Measurements from ENCODE around the gene IFNA7.
A peak's percentile ranks its signal among the peaks of the same experiment; 100 is the strongest.

Gene IFNA7

DNA sequence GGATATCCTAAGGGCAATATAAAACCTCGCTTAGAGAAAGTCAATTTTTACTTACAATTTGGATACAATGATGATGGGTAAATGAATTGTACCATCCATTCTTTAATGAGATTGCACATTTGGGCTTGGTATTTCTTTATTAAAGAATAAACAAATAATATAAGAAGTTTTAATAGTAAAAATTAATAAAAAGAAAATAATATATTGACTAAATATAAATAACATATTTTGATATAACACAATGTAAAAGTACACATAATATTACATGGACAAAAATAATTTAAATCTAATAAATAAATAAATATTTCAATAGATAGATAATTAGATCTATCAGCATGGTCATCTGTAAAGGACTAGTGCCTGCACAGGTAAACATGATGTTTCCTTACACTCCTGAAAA is 36.5 kb downstream of the IFNA7 start:
- DNase-seq (ENCODE audit: low read depth): no peak
- no peak overlapping the region for H3K4me3 ChIP-seq (ENCODE audit: low read length)
- TF ChIP-seq, protein P1, sequence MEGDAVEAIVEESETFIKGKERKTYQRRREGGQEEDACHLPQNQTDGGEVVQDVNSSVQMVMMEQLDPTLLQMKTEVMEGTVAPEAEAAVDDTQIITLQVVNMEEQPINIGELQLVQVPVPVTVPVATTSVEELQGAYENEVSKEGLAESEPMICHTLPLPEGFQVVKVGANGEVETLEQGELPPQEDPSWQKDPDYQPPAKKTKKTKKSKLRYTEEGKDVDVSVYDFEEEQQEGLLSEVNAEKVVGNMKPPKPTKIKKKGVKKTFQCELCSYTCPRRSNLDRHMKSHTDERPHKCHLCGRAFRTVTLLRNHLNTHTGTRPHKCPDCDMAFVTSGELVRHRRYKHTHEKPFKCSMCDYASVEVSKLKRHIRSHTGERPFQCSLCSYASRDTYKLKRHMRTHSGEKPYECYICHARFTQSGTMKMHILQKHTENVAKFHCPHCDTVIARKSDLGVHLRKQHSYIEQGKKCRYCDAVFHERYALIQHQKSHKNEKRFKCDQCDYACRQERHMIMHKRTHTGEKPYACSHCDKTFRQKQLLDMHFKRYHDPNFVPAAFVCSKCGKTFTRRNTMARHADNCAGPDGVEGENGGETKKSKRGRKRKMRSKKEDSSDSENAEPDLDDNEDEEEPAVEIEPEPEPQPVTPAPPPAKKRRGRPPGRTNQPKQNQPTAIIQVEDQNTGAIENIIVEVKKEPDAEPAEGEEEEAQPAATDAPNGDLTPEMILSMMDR (conservative IDR thresholded peaks at IDR 0.05; ENCODE audit: low read depth, low read length): no peak

DNA sequence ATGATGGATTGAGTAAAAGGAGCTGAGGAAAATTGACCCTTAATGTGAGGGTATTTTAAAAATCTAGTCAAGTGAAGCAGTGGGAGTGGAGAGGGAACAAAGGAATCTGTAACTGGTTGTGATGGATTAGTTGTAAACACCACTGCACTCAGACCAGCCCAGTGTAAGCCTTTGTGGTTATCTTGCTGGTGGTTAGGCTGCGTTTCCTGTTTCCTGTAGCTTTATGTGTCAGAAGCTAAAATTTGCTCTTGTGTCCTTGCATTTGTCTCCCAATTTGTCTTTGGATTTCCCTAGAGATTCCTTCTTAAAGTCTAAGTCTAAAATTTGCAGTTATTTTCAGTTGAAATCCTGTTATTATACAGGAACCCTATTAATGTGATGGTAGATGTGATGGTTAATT is 41.8 kb downstream of the IFNA7 start:
- TF ChIP-seq, protein P1 (conservative IDR thresholded peaks at IDR 0.05; ENCODE audit: low read depth, low read length): no peak
- no peak overlapping the region for H3K4me3 ChIP-seq (ENCODE audit: low read length)
- DNase-seq (ENCODE audit: low read depth): no peak

DNA sequence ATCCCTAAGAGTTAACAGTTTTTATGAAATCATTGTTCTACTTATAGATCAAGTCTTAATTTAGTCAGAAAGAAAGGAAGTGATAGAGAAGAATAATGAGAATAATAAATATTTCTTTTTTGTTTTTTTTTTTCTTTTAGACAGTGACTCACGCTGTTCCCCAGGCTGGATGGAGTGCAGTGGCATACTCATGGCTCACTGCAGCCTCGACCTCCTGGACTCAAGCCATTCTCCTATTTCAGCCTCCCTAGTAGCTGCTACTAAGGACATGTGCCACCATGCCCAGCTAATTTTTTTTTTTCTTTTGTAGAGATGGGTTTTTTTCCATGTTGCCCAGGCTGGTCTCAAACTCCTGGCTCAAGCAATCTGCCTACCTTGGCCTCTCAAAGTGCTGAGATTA is 46.5 kb downstream of the IFNA7 start:
- H3K4me3 ChIP-seq (ENCODE audit: low read length): no peak overlapping the region
- TF ChIP-seq, protein P1 (conservative IDR thresholded peaks at IDR 0.05; ENCODE audit: low read depth, low read length): no peak
- DNase-seq (ENCODE audit: low read depth): no peak

DNA sequence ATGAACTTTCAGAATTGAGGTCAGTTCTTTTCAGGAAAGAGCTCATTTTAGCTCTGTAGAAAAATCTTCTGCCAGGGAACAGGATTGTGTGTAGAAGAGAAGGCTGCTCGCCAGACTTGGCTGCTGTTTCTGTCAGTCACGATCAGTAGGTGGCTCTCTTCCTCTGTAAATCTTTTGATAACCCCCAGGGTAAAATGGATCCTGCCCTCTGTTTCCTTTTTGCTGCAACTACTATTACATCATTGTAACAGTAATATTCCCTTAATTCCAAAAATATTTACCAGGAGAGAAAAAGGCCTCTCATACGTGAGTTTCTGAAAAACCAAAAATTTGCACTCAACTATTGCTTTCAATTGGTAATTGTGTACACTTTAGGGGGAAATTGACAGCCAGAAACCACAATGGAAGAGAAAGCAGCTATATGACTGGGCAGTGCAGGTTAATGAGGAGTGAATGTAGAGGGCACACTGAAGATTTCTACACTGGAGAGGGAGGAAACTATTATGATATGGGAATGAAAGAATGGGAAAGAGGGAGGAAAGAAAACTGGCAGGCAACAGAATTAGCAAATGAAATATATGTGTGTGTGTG is 47.9 kb downstream of the IFNA7 start:
- TF ChIP-seq, protein P1 (conservative IDR thresholded peaks at IDR 0.05; ENCODE audit: low read depth, low read length): peak; percentile 25
- DNase-seq (ENCODE audit: low read depth): no peak
- no peak overlapping the region for H3K4me3 ChIP-seq (ENCODE audit: low read length)

DNA sequence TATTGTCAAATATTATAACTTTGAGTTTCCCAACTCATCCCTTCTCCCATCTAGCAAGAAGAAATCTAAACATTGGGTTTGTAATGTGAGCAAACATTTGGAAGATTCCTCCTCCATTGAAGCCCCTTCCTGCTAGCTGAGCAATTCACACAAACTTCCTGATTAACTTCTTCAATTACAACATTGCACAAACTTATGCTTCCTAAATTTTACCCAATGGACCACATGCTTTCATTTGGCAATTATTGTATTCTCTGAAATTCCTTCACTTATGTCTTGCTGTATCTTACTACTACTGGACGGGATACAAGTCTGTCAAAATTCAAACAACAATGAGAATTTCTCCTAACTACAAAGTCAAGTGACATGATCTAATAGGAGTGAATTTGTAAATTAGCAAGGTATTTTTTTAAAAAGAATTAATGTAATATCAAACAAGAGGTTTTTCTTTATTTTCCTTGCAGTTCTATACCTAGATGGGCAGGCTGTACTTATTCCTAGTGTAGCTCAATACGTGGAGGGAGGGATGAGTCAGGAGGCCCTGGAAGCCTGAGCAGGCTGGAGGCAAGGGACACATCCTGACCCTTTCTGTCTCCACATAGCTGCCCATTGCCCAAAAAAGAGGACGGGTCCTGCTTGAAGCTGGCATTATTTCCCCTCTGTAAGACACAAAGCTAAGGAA is 48.5 kb downstream of the IFNA7 start:
- DNase-seq (ENCODE audit: low read depth): no peak
- TF ChIP-seq, protein P1 (conservative IDR thresholded peaks at IDR 0.05; ENCODE audit: low read depth, low read length): no peak
- no peak overlapping the region for H3K4me3 ChIP-seq (ENCODE audit: low read length)

Data from retinal pigment epithelial cell (primary cell).